NCI-H2171 (cell line): ENCODE results near the gene SLC44A3.
A peak's percentile ranks its signal among the peaks of the same experiment; 100 is the strongest.

Experiments used
- DNase-seq: peaks from one replicate; lab custom pipeline; 2025; lab: John Stamatoyannopoulos, UW

The SLC44A3 gene, protein sequence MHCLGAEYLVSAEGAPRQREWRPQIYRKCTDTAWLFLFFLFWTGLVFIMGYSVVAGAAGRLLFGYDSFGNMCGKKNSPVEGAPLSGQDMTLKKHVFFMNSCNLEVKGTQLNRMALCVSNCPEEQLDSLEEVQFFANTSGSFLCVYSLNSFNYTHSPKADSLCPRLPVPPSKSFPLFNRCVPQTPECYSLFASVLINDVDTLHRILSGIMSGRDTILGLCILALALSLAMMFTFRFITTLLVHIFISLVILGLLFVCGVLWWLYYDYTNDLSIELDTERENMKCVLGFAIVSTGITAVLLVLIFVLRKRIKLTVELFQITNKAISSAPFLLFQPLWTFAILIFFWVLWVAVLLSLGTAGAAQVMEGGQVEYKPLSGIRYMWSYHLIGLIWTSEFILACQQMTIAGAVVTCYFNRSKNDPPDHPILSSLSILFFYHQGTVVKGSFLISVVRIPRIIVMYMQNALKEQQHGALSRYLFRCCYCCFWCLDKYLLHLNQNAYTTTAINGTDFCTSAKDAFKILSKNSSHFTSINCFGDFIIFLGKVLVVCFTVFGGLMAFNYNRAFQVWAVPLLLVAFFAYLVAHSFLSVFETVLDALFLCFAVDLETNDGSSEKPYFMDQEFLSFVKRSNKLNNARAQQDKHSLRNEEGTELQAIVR

DNA sequence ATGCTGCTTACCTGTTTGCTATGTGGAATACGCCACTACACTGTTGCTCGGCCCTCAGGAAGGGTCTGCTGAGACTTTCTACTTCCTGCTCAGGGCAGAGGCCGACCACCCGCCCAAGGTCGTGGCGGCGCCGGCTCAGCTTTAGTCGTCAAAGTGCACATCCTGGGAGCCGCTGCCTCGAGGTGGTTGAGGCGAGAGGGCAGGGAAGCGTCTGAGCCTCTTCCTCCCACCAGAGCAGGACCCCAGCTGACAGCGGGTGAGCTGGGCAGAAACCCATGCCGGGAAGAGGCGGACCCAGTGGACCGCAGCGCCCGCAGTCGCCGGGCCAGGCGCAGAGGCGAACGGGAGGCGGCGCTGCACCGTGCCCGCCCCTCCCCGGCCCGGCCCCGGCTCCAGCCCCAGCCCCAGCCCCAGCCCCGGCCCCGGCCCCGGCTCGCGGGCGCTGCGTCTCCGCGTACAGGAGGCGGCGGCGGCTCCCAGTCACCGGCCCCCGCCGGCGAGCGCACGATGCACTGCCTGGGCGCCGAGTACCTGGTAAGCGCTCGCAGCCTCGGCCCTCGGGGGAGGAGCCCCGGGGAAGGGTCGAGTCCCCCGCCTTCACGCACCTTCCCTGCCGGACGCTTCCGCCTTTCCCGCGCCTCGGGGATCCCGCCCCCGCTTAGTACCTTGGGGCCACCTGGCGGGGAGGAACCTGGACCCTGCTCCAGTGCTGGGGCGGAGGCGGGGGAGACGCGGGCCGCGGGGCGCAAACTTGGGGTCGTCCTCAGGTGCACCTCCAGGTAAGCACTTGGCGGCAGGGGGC, at the start of gene SLC44A3:
SLC44A3 (plus strand) TSS at position 413 of the 802 bp plus-strand sequence; CDS start at position 508, 95 bp downstream.
- peak; percentile 1 for DNase-seq

DNA sequence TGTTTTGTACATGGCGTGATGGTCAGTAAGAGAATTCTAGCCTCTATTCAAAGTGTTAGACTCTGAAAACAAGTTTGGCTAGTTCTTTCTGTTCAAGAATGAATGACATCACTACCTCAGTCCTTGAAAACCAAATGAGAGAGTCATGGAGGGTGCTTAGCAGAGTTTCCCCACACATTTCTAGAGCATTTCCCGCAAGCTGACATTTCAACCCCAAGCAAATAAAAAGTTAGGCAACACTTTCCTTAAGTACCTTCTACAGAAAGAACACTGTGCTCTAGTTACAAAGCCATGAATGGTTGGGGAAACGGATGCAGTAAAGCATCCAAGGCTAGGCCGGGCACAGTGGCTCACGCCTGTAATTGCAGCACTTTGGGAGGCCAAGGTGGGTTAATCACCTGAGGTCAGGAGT, 47.9 kb upstream of the SLC44A3 start:
- DNase-seq, result no peak

DNA sequence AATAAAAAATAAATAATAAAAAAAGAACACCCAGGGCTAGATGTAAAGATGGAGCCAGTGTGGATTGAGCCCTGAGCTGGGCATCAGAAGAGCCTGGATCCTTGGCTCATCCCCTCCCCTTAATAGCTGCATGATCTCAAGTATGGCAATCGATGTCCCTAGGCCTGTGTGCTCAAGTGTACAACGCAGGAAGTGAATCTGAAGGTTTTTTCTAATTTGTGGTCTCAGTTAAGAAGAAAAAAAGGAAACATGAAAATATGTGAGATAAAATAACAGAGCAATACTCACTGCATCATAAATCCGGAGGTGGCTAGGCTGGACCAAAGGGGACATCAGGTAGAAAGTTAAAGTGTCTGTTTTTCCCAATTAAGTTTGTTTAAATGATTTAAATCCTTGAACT, 47.3 kb upstream of the SLC44A3 start:
- no peak for DNase-seq

DNA sequence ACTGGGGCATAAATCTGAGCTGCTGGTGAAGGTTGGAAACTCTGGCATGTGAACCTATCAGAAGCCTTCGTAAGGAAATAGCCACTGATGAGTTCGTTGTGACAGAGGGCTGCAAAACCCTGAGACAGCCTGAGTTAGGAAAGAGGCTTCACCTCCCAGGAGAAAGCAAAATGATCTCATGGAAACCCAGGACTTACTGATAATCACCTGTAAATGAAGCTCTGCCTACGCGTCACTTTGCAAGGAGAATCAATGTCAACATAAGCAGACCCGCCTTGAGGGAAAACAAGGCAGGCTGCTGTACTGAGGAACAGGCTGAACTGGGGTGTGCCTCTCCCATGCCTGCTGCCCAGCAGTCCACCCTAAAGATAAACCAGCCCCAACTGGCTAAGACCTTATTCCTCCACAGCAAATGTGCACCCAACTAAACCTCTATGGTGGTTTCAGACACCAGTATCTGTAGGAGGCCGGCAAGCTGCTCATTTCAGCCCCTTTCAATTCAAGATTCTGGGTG, 46.8 kb upstream of the SLC44A3 start:
- no peak for DNase-seq

DNA sequence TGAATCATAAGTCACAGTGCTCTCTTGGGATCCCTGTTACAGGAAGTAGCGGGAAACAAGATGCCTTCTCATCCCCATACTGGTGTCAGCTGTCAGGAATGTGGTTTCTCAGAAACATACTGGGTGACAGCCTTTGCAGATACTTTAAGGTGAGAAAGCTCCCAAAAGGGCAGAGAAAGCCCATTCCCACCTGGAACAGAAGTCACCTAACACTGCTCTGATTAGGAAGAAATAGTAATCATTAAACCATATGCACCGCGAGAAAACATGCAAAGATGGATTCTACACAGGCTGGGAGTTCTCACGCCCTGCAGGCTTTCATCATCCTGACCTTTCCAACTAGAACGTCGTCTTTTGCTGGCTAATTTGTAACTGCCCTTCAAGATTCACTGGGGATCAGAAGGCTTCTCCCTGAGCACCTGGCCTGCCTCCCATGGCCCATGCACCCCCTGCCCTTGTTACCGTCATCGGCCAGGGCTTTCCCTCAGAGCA, 46.2 kb upstream of the SLC44A3 start:
- no peak for DNase-seq

DNA sequence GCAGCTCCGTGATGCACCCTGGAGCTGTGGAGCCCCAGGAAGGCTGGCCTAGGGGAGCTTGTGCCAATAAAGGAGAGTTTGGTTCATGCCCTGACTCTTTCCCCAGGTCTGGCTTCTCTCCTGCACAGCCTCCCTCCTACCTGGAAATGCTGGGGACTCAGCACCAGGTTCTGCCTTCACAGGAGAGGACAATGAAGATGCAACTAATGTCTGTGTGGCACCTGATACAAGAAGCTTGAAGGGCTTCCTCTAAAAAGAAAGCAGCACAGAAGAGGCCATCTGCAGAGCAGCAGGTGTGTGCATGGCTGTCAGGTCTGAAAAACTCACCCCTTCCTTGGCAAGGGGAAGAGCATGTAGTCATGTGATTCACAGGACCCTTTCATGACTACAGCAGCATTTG, 43.7 kb upstream of the SLC44A3 start:
- no peak for DNase-seq

DNA sequence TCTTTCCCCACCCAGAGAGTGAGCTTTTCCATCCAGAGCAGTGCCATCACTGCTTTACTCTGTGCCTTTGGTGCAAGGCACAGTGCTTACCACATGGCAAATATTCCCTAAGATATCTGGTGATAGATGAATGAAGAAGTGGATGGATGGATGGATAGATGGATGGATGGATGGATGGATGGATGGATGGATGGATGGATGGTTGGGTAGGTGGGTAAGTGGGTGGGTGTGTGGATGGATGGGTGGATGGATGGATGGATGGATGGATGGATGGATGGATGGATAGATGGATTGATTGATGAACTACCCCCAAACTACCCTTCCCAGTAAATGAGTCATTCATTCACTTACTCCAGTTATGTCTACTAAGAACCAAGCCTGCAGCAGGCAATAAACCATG, 42.9 kb upstream of the SLC44A3 start:
- DNase-seq, result no peak

DNA sequence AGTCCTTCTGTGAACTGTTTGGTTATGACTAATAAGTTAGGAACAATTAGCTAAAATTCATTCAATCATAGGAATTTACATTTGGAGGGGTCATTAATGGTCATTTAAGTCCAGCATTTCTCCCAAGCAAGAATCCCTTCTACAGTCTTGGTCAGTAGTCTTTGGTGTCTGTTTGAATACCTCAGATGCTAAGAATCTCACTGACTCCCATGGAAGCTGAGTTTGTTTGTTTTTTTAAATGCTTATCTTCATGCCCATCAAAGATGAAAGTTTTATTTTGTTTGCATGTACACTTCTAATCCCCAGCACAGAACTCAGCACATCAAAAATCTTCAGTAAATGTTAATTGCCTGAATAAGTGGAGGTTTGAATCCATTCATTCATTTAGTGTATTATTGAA, 41.3 kb upstream of the SLC44A3 start:
- no peak for DNase-seq

DNA sequence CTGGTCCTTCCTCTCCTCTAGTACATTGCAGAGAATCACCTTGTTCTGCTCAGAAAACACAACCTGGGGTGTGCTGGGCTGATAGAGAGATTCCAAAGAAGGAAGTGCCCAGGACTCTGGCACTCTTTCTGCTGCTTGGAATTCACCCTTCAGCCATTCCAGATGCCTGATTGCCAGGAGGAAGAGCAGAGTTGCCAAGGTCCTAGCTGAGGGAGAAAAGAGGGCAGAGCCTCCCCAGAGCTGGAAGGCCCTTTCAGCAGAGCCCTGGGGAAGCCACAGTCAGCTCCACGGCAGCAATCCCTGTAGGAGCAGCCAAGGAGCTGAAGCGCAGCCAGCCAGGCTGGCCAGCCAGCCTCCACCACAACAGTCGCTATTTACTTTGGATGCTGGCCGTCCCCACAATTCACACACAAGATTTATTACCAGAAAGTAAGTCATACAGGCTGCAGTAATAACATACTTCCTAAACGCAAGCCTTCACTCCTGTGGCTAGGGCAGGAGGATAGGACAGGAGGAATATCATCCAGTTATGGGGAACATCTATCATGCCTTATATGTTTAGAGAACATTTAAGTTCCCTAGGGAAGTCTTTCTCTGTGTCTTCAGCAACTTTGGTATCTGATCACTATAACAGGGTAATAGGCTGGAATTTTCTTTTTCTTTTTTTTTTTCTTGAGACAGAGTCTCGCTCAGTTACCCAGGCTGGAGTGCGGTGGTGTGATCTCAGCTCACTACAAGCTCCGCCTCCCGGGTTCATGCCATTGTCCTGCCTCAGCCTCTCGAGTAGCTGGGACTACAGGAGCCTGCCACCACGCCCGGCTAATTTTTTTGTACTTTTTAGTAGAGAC, 36.6 kb upstream of the SLC44A3 start:
- no peak for DNase-seq

DNA sequence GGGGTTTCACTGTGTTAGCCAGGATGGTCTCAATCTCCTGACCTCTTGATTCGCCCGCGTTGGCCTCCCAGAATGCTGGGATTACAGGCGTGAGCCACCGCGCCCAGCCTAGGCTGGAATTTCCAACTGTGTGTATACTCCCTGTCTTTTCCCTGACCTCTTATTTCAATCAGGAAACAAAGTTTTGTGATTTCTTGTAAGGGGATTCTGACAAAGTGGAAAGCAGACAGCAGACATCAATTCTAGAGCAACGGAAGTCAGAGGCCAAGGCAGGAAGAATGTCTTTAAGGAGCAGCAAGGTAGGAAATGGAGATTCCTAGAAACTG, 36.0 kb upstream of the SLC44A3 start:
- DNase-seq, result no peak

DNA sequence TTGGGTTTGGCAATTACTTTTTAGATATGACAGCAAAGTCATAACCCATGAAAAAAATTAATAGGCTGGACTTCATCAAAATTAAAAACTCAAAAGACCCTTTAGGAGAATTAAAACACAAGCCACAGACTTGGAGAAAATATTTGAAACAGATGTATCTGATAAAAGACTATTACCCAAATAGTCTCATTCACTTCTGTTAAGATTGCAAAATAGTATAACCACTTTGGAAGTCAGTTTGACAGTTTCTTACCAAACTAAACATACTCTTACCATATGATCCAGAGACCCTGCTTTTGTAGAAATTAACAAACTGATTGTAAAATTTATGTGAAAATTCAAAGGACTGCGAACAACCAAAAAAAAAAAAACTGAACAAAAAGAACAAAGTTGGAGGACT, 32.5 kb upstream of the SLC44A3 start:
- DNase-seq, result no peak

DNA sequence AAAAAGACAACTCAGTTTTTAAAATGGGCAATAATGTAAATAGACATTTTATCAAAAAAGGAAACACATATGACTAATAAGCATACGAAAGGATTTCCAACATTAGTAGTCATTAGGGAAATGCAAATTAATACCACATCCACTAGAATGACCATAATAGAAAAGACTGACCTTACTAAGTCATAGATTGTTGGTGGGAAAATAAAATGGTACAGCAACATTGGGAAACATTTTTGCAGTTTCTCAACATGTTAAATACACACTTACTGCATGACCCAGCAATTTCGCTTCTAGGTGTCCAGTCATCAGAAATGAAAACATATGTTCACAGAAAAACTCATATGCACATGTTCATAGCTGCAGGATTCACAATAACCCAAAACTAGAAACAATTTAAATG, 29.9 kb upstream of the SLC44A3 start:
- no peak for DNase-seq

DNA sequence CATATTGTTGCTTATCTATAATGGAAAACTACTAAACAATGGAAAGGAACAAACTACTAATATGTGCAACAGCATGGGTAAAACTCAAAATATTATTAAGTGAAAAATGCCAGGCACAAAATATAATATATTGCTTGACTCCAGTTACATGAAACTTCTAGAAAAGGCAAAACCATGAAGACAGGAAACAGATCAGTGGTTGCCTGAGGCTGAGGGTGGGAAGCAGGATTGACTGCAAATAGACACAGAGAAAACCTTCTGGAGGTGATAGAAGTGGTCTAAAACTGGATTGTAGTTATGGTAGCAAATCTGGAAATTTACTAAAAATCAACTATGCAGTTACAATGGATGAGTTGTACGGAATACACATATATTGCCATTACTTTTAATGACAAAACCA, 29.5 kb upstream of the SLC44A3 start:
- no peak for DNase-seq

DNA sequence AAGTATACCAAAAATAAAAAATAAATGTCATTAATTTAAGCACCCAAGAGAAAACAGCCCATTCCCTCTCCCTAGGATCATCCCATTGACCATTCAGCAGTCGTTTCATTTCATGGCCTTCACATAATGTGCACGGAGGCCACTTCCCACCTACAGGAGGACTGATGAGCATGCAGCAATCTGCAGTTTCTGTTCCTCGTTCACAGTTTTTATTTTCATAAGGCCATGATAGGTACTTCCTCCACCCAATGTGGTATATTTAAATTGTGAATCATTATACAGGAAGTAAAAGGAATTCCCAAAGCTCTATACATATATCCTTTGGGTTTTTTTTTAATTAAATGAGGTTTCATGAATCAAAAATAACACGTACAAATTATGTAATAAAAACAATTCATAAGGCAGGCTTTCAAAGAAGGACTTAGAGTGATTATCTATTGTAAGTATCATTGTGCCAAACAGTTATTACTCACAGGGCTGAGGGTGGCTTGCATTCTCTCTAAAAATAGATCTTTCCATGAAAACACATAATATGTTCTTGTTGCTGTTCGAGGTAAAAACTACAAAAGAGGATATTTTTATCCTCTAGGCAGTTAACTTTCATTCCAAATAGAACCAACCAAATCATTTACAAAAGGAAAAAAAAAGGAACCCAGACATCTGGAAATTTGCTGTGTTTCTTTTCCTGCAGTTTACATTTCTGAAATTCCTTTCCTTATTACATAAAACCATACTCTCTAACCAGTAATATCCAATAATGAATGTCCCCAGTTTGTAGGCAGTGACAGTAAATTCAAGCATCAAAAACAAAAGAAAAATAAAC, 27.5 kb upstream of the SLC44A3 start:
- DNase-seq, result no peak

DNA sequence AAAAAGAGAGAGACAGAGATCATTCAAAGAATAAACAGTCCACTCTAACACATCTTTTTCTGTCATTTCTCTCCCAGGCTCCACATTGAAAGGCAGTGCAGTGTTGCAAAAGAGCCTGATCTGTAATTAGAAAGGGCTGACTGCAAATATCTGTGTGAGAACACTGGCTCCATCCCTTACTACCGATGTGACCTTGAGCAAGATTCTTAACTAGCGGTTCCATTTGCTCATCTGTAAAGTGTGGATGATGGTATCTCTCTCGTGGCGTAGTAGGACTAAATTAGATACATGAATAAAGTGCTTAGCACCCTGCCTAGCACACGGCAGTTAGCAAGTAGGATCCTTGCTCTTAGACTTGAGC, 26.9 kb upstream of the SLC44A3 start:
- DNase-seq, result no peak

DNA sequence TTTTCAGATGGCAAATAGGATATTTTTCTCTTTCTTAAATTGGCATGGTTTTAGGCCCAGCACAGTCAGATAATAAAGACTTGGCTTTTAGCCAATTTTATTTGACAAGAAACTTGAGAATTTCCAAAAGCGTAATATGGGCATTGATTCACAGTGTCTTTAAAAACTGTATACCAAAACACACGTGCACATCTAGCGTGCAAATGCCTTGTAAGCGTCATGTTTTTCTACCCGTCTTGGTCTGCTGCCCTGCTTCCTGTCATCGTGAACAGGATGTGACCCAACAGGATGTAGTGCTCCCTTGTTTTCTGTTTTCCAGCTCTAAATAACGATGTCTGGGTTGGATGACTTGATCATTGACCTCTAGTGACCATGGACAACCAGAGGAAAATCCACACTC, 24.7 kb upstream of the SLC44A3 start:
- no peak for DNase-seq

DNA sequence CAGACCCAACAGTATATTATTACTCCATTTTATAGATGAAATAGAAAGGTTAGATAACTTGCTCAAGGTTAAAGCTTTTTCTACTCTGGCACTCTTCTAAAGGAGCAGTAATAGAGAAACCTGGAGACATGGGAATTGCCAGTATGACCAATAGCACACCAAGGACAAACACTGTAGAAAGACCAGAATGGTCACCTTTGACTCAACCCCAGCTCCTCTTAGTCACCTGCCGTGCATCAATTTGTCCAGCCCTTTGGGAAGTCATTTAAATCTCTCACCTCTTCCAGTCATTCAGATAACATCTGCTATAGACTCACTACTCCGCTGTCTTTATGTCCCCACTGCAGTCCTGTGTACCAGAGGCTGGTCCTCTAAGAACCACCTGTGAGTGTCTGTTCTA, 23.9 kb upstream of the SLC44A3 start:
- no peak for DNase-seq

DNA sequence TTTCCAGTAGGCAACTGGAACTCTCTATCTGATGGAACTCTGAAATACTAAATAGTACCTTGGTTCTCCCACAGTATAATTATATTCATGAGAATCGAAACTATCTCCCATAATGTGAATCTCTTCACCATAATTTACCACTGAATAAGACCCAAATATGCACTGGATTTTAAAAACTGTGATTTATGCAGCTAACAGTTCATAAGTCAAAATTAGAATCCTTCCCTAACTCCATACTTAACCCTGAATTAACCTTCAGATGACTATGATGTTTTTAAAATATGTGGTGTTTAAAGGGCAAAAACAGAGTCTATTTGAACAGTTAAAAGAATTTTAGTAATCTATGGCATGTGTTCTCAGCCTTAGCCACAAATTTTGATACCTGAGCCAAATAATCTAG, 22.9 kb upstream of the SLC44A3 start:
- DNase-seq, result no peak

DNA sequence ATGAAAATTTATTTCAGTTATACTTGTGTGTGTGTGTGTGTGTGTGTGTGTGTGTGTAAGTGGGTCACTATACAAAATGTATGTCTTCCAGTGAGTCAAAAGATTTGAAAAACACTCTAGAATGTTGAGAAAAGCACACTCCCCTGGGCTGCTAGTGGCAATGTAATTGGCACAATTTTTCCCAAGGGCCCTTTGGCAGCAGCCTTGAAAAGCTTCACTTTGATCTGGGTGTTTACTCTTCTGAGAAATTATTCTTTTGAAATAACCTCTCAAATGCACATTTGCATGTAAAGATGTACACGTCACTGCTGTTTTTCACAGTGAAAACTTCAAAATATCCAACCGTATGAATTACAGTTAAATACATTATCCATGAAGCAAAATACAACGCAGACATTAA, 22.1 kb upstream of the SLC44A3 start:
- DNase-seq, result no peak

DNA sequence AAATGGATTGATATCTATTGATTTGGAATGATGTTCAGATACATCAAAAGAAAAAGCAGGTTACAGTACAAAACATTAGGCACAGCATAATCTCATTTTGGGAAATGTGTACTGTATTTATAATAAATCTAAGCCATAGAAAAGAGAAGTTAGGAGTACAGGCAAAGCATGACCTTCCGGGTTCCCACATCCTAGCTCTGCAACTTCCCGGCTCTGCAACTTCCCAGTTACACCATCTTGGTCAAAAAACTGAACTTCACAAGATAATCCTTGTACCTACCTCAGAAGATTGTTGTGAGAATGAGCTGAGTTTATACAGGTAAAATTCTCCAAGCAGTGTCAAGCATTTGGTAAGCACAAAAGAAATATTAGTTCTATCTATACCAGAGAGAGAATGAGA, 21.7 kb upstream of the SLC44A3 start:
- no peak for DNase-seq

DNA sequence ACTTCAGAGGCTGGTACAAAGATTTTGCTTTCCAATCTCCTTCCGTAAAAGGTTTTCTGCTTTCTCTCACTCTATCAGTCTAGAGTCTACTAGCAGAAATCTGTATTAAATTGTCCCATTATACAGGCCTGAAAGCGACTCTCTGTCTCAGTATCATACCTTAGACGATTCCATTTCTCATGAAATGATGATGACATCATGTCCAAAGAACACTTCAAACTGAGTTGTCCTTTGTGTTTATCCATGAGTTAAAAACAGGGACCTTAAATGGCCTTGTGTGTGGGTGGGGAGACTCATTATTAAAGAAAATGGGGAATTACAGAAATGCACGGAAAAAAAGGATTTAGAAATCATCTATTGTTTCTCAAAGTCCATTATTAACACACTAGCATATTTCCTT, 21.0 kb upstream of the SLC44A3 start:
- no peak for DNase-seq
